HCT116 (cell line): ENCODE data around the gene CDK19. TPM values are rescaled to one million over a fixed set of nuclear protein-coding genes. Genes with fewer than 3 reads are reported as not detected.

Source experiments
- ATAC-seq: fragments of 200-7000 bp; cut with Tn5 transposase; 2 replicates; pipeline ENCODE4 v1.9.1; 2020; ENCODE audit warnings: mild to moderate bottlenecking, moderate library complexity
- BruUV-seq: library from RNA; stranded (reverse); fragments of 400-500 nt; replicated peaks from 2 replicates; lab custom pipeline; 2021; lab: Mats Ljungman, UMichigan
- CTCF ChIA-PET: fragments of 300-600 bp; sonication (Branson Sonifier 250); formaldehyde crosslinking; loops from one replicate; lab custom pipeline; 2021; ENCODE audit warnings: antibody characterized with exemption; lab: Charles Lee
- POLR2A ChIA-PET: fragments of 300-600, 350-600 bp; sonication (Branson Sonifier 250); formaldehyde crosslinking; loops from one replicate; lab custom pipeline; 2021; ENCODE audit warnings: antibody characterized with exemption; lab: Charles Lee
- RAD21 ChIA-PET, 2 experiments: fragments of 300-600 bp; sonication (Branson Sonifier 250); formaldehyde crosslinking; loops; one replicate each; lab custom pipeline; 2023; ENCODE audit warnings: low total read pairs in 2 of 2; ENCODE audit not compliant: uncharacterized antibody in 2 of 2, unreplicated experiment in 2 of 2, low non-redundant PET in 1 of 2; lab: Charles Lee
- DNase-seq: peaks from one replicate; pipeline ENCODE4 v3.0.0-alpha.2; 2010; ENCODE audit warnings: low read depth, low spot score
- H2AFZ ChIP-seq: fragments of 200-600 bp; shearing (Covaris generic), sonication (generic); 2 replicates; pipeline ENCODE4 v1.6.1; 2017; ENCODE audit warnings: low read depth, mixed run types, mixed read lengths, antibody characterized with exemption, low read length; ENCODE audit not compliant: poor library complexity, severe bottlenecking
- H3K27ac ChIP-seq: 2 replicates; pipeline ENCODE4 v1.5.1; 2012; ENCODE audit warnings: low read depth, low read length
- H3K27me3 ChIP-seq: fragments of 200-600 bp; sonication (generic); 2 replicates; pipeline ENCODE4 v1.6.1; 2016; ENCODE audit warnings: mixed run types, low read length, mixed read lengths; ENCODE audit not compliant: insufficient read depth
- H3K36me3 ChIP-seq, 2 experiments: fragments of 200-500 bp in 1 of 2; fragments of 200-600 bp in 1 of 2; sonication (Bioruptor generic) in 1 of 2; sonication (generic) in 1 of 2; 2 replicates each; pipeline versions ENCODE4 v1.5.1 to v1.6.1; 2014 to 2016; ENCODE audit warnings: low read length in 2 of 2, inconsistent platforms in 1 of 2, mixed read lengths in 1 of 2, mixed run types in 1 of 2; ENCODE audit not compliant: insufficient read depth in 2 of 2, control insufficient read depth in 1 of 2
- H3K4me1 ChIP-seq, 2 experiments: fragments of 200-600 bp in 1 of 2; sonication (generic) in 1 of 2; 2 replicates each; pipeline versions ENCODE4 v1.5.1 to v1.6.1; 2012 to 2017; ENCODE audit warnings: low read length in 2 of 2, inconsistent platforms in 1 of 2, mild to moderate bottlenecking in 1 of 2, mixed read lengths in 1 of 2, mixed run types in 1 of 2, moderate library complexity in 1 of 2; ENCODE audit not compliant: insufficient read depth in 2 of 2, control insufficient read depth in 1 of 2
- H3K4me2 ChIP-seq: fragments of 200-600 bp; sonication (generic); 2 replicates; pipeline ENCODE4 v1.6.1; 2017; ENCODE audit warnings: mixed run types, low read length, mixed read lengths
- H3K4me3 ChIP-seq, 2 experiments: fragments of 200-600 bp in 1 of 2; sonication (generic) in 1 of 2; replicated peaks in 1 of 2; 2 replicates each; pipeline ENCODE4 v1.5.1; 2011 to 2016; ENCODE audit warnings: low read length in 2 of 2, control low read depth in 1 of 2, low read depth in 1 of 2, mild to moderate bottlenecking in 1 of 2, mixed read lengths in 1 of 2, mixed run types in 1 of 2
- H3K79me2 ChIP-seq: fragments of 200-600 bp; sonication (generic); 2 replicates; pipeline ENCODE4 v1.6.1; 2017; ENCODE audit warnings: mild to moderate bottlenecking, mixed run types, low read length, moderate library complexity, mixed read lengths; ENCODE audit not compliant: insufficient read depth
- H3K9ac ChIP-seq: fragments of 200-600 bp; sonication (generic); 2 replicates; pipeline ENCODE4 v1.6.1; 2016; ENCODE audit warnings: low read length, mixed read lengths
- H3K9me2 ChIP-seq: fragments of 200-600 bp; sonication (generic), shearing (Covaris generic); 2 replicates; pipeline ENCODE4 v1.6.1; 2017; ENCODE audit warnings: mixed run types, mild to moderate bottlenecking, moderate library complexity; ENCODE audit not compliant: insufficient read depth
- H3K9me3 ChIP-seq, 2 experiments: fragments of 200-500 bp in 1 of 2; fragments of 200-600 bp in 1 of 2; sonication (Bioruptor generic) in 1 of 2; sonication (generic) in 1 of 2; 2 replicates each; pipeline ENCODE4 v1.6.1; 2014 to 2017; ENCODE audit warnings: low read length in 2 of 2, mixed read lengths in 2 of 2, inconsistent platforms in 1 of 2, low read depth in 1 of 2, mild to moderate bottlenecking in 1 of 2, mixed run types in 1 of 2, moderate library complexity in 1 of 2; ENCODE audit not compliant: control insufficient read depth in 1 of 2, insufficient read depth in 1 of 2
- H4K20me1 ChIP-seq: fragments of 200-600 bp; sonication (generic), shearing (Covaris generic); 2 replicates; pipeline ENCODE4 v1.6.1; 2017; ENCODE audit warnings: mixed run types, mild to moderate bottlenecking, moderate library complexity; ENCODE audit not compliant: insufficient read depth
- CBX3 ChIP-seq: IDR thresholded peaks from 2 replicates; pipeline ENCODE4 v1.6.1; 2012; ENCODE audit warnings: low read depth
- CTCF ChIP-seq, 3 experiments: fragments of 200-600 bp in 1 of 3; sonication (generic) in 1 of 3; IDR thresholded peaks in 2 of 3; conservative IDR thresholded peaks in 1 of 3; 2 replicates each; pipeline ENCODE4 v1.5.1; 2012 to 2017; ENCODE audit warnings: low read depth in 2 of 3, low read length in 2 of 3, antibody characterized with exemption in 1 of 3, borderline replicate concordance in 1 of 3, control low read depth in 1 of 3, mild to moderate bottlenecking in 1 of 3, mixed read lengths in 1 of 3, mixed run types in 1 of 3, moderate library complexity in 1 of 3; ENCODE audit not compliant: insufficient read depth in 1 of 3
- EGR1 ChIP-seq: IDR thresholded peaks from 2 replicates; pipeline ENCODE4 v1.6.1; 2012; ENCODE audit warnings: low read depth
- ELF1 ChIP-seq: IDR thresholded peaks from 2 replicates; pipeline ENCODE4 v1.6.1; 2012; ENCODE audit warnings: low read depth, borderline replicate concordance
- FOSL1 ChIP-seq: IDR thresholded peaks from 2 replicates; pipeline ENCODE4 v1.6.1; 2012; ENCODE audit warnings: low read depth
- POLR2AphosphoS5 ChIP-seq: IDR thresholded peaks from 2 replicates; pipeline ENCODE4 v1.6.1; 2011; ENCODE audit warnings: mild to moderate bottlenecking, low read depth, low read length, moderate library complexity
- RAD21 ChIP-seq: IDR thresholded peaks from 2 replicates; pipeline ENCODE4 v1.6.1; 2012; ENCODE audit warnings: low read depth, mild to moderate bottlenecking
- REST ChIP-seq: IDR thresholded peaks from 2 replicates; pipeline ENCODE4 v1.6.1; 2012; ENCODE audit warnings: low read depth
- SRF ChIP-seq: IDR thresholded peaks from 2 replicates; pipeline ENCODE4 v1.6.1; 2012; ENCODE audit warnings: low read depth
- ZBTB33 ChIP-seq: IDR thresholded peaks from 2 replicates; pipeline ENCODE4 v1.6.1; 2011; ENCODE audit warnings: mild to moderate bottlenecking, low read length, moderate library complexity; ENCODE audit not compliant: insufficient replicate concordance; ENCODE audit errors: extremely low read depth
- ZFX ChIP-seq: fragments of 450-650 bp; IDR thresholded peaks from 2 replicates; pipeline ENCODE4 v1.6.1; 2017
- intact Hi-C: fragments of 100-400 bp; cut with micrococcal nuclease; formaldehyde crosslinking; loops from 2 replicates; pipeline ENCODE4 v1.10.0; 2022
- total RNA-seq: library from RNA; stranded (reverse); gene quantifications from one replicate; pipeline ENCODE4 v1.2.1, GENCODE V29; 2021; ENCODE audit not compliant: unreplicated experiment

CDK19 gene
- total RNA-seq, 1 experiment from 2014 or later, result 20.0 TPM

GRCh38 chr6:110612298-110612697 is 203.0 kb downstream of the CDK19 start (continued):
- TF ChIP-seq CTCF (IDR thresholded peaks at IDR 0.05 in 2 of 3, conservative IDR thresholded peaks at IDR 0.05 in 1 of 3; ENCODE audit: borderline replicate concordance in 1 of 3, insufficient read depth in 1 of 3, low read depth in 2 of 3, low read length in 2 of 3) (no peak), EGR1 (no peak), ELF1 (no peak), ZFX (no peak), SRF (no peak)

GRCh38 chr6:110609101-110609500 is 206.2 kb downstream of the CDK19 start:
- CTCF ChIA-PET, result no interaction called here
- Histone ChIP-seq H3K9ac (no peak overlapping the region), H3K27ac (no peak overlapping the region), H3K4me3 (no peak overlapping the region), H3K9me3 (no peaks in the 10 kb centered on the region), H4K20me1 (no peaks in the 10 kb centered on the region), H3K4me1 (no peaks in the 10 kb centered on the region), H3K9me2 (no peaks in the 10 kb centered on the region), H2AFZ (no peak overlapping the region), H3K4me2 (no peak overlapping the region), H3K27me3 (no peaks in the 10 kb centered on the region), H3K79me2 (no peaks in the 10 kb centered on the region), H3K36me3 (no peaks in the 10 kb centered on the region)
- no peak for TF ChIP-seq ZFX
- ATAC-seq, result no peak
- POLR2A ChIA-PET, result no interaction called here
- no peak for DNase-seq
- no TSS peak for BruUV-seq
- RAD21 ChIA-PET, result no interaction called here
- intact Hi-C loops, result no loop called here

- no peak for DNase-seq
- Histone ChIP-seq H2AFZ (no peak overlapping the region), H3K27ac (no peak overlapping the region), H3K79me2 (no peaks in the 10 kb centered on the region), H3K36me3 (no peaks in the 10 kb centered on the region), H3K4me1 (no peaks in the 10 kb centered on the region), H3K4me3 (no peak overlapping the region), H3K27me3 (no peaks in the 10 kb centered on the region), H4K20me1 (no peaks in the 10 kb centered on the region), H3K9me3 (no peaks in the 10 kb centered on the region), H3K4me2 (no peak overlapping the region), H3K9me2 (no peaks in the 10 kb centered on the region), H3K9ac (no peak overlapping the region)
- intact Hi-C loops, result no loop called here
- CTCF ChIA-PET, result no interaction called here
- no peak for ATAC-seq
- RAD21 ChIA-PET, result interaction anchor here in 1 of 2 experiments (0.7 kb wide), 1 partner anchor 19 kb away, joined by 3 read pairs; no protein-coding TSS in a partner anchor
- POLR2A ChIA-PET, result no interaction called here
- no TSS peak for BruUV-seq
- TF ChIP-seq POLR2AphosphoS5 (no peak), FOSL1 (no peak), RAD21 (no peak), CBX3 (no peak), SRF (no peak), REST (no peak), ZBTB33 (no peak)
Observed at GRCh38 chr6:110608151-110608550, 207.1 kb downstream of the CDK19 start.
